ENCODE data around the gene EIF3A.

EIF3A gene

DNA sequence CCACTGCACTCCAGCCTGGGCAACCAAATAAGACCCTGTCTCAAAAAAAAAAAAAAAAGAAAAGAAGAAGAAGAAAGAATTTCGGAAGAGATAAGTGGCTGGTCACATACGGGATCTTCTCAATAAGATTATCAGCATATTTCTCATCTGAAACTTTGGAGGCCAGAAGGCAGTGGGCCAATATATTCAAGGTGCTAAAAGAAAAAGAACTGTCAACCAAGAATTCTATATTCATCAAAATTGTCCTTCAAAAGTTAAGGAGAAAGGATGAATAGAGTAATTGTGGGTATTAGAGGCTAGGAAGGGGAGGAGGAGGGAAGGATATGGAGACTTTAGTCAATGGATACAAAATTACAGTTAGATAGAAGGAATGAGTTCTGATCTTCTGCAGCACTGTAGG lies 95.0 kb downstream of the EIF3A start:
- peaks cover 11% of the 10 kb centered on the region for H3K36me3 Mint-ChIP-seq
- no peak overlapping the region for H3K27ac Mint-ChIP-seq
- H3K9me3 Mint-ChIP-seq (ENCODE audit: low read depth) = peaks cover 11% of the 10 kb centered on the region
- no peak overlapping the region for H3K4me3 Mint-ChIP-seq
- H3K27me3 Mint-ChIP-seq = peaks cover 6% of the 10 kb centered on the region
- H3K4me1 Mint-ChIP-seq (ENCODE audit: low read depth) = peaks cover 3% of the 10 kb centered on the region

Measured in activated naive CD8-positive, alpha-beta T cell (primary cell).